GM18502 (cell line): ENCODE data around the gene SOBP.

Experiments
- ATAC-seq: cut with Tn5 transposase; IDR thresholded peaks from one replicate; pipeline ENCODE4 v1.9.1; 2021; ENCODE audit warnings: mild to moderate bottlenecking; ENCODE audit not compliant: unreplicated experiment, poor library complexity

Gene SOBP

DNA sequence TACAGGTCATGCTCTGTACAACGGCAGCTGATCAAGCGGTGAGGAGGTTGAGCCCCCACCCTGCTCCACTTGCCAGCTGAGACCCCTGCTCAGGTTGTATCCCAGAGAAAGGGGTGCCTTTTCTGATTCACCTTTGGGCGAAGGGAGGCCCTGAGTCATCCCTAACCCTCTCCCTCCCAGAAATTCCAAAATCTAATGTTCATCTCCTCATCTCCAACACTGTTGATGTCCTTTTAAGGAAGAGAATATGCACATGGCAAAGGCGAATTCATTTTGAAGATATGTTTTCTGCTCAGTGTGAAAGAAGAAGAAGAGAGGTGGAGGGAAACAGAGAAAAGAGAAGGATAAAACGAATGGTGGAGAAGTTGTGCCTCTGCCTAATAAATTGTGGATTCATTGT lies 213.7 kb downstream of the SOBP start:
- no peak for ATAC-seq

DNA sequence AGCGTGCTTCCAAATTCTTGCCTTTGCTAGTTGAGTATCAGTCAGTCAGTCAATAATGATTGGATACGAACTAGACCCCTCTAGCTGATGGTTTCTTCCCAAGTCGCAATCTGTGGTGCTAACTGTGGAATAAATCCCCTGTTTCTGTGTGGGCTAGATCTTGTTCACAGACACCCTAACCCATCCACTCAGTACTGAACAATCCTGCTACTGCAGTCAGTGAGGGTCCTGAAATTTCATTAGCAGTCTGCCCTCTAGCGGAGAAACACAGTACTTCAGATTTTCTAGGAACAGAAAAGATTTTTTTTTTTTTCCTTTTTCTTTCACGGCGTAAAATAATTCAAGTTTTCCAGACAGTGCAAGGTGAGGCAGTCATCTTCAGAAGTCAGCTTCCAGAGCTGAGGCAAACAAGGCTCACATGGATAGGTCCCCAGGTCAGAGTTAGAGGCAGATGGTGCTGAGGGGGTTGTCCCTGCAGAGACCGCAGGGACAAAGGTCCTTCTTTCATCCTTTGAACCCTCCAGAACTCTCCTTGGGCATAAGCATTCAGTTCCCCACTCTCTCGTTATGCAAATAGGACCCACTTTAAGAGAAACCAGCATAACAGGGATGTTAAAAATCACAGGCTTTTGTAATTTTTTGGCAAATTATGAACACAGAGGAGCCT lies 214.6 kb downstream of the SOBP start:
- no peak for ATAC-seq

DNA sequence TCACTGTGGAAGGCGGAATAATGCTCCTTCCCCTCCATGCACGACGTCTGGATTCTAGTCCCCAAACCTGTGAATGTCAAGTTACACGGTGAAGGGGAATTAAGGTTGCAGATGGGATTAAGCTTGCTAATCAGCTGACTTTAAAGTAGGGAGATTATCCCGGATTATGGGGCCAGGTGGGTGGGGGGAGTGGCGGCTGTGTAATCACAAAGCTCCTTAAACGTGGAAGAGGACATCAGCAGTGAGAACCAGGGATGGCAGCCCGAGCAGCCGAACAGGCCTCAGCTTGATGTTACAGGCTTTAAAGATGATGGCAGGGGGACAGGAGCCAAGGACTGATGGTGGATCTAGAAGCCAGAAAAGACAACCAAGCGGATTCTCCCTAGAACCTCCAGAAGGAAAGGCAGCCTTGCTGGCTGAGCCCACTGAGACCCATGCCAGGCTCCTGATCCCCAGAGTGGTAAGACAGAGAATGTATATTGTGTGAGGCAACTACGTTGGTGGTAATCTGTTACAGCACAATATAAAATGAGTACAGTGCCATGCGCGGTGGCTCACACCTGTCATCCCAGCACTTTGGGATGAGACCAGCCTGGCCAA lies 216.7 kb downstream of the SOBP start:
- no peak for ATAC-seq

DNA sequence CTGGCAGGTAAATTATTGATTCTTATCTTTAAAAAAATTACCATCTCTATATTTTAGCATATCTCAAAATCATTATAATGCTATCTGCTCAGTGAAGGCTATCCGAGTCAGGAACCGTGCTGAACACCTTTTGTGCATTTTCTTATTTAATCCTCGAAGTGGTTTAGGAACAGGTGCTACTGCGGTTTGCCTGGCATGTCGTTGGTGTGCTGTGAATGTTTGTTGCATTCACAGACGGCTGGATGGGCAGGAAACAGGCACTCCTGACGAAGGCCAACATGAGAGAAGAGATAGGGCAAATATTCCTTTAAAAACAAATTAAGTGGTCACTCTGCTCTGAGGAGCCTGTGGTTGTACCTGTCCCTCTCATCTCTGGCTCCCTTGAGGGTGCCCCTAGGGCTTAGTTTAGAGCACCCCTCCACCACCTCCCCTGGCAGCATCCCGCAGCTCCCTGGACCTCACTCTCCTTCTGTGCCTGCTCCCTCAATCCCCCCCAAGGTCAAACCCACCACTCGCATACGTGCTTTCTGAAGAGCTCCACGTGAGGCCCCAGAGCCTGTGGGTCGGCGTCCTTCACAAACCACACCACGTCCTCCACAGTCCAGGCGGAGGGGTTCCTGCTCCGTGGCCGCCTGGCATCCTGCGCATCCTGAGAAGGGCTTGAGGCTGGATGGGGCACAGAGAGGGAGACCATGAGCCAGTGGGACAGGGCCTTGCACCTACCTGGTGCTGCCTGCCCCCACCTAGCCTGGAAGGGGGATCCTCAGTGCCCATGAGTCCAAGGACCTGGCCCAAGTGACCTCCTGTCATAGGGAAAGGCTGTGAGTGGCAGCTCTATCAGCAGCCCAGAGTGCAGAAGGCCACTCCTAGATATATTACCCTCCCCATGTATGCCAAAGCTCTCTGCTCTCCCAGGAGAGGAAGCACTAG lies 217.7 kb downstream of the SOBP start:
- ATAC-seq: no peak

DNA sequence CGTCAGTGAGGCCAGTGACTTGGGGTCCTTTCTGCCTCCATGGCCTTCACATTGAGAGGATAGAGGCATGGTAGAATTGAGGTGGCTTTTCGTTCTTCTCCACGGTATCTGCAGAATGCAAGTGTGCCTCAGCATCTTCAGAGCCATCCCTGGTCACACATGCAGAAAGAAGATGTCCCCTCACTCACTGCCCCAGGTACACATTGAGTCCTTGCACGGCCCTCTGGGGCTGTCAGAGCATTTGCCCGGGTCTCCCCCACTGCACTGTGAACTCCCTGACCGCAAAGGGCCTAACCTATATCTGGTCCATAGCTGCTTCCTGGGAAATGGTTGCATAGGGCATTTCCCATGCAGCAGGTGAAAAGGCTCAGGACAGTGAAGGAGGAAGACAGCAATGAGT lies 218.5 kb downstream of the SOBP start:
- ATAC-seq: no peak

DNA sequence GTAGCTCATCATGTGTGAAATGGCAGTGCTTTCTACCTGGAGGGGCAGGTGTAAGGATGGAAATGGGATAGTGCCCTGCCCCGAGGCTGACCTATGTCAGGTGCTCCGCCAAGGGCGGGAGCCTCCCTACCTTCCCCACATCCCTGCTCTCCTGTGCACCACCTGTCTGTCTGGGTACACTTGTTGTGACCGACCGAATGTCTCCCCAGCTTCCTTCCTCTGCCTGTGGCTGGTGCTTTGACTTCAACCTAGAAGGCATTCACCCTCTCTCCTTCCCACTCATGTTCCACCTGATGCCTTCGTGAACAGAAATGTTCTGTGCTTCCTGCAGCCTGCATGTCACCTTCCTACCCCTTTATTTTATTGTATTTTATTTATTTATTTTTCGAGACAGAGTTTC lies 219.4 kb downstream of the SOBP start:
- ATAC-seq: no peak
